Measurements from ENCODE around the gene APBA3.
"Not testable (repeated sequence)": the region's sequence is repeated elsewhere in the genome, so short reads cannot be mapped to it uniquely, and the experiment has no call there.

The APBA3 gene

DNA sequence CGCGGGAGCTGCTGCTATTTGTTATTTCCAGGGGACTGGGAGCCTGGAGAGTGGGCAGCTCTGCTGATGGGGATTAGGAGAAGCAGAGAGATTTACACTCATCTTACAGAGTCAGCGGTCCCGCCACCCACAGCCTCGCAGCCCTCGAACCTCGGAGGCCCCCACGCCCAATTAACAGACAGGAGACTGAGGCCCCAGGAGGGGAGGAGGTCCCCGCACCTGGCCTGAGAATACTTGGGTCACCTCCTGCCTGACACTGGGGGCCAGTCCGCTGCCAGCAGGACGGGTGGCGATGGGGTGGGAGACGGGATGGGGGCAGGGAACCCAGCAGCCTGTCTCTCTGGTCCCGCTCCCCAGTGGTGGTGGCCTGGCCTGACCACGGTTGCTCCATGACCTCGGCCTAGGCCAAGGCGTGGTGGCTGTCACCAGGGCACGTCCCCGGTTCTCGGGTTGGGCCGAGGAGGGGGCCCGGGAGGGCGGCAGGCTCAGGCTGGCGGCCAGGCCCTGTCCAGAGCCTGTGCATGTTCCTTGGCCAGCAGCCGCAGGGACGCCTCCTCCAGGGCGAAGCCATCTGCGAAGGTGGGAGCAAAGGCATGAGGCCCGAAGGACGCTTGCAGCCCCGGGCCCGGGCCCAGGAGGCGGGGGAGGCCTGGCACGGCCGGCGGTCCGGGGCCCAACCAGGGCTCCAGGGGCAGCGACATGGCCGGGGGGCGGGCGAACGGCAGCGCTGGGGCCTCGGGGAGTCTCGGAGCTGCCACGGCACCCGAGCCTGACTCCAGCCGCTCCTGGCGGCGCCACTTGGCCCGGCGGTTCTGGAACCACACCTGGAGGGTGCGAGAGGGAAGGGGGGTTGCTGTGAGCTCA lies 8.9 kb upstream of the APBA3 start:
- DNase-seq (ENCODE audit: low spot score) = no peak

DNA sequence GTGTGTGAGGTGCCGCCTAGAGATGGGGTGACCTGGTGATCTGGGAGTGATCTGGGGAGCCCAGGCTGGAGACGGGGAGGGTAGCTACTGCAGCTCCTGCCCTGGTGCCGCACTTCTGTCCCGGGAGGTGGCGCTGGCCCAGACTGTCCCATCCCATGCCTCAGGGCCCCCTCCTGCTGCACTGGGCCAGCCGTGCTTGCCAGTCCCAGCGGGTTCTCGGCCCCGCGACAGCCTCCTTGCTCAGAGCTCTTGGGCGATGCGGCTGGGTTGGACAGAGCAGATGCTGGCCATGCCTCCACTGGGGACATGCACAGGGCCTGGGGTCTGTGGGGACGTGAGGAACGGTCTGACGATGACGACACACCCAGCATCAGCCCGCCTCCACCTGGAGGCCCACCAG lies 8.0 kb upstream of the APBA3 start:
- no peak for DNase-seq (ENCODE audit: low spot score)

DNA sequence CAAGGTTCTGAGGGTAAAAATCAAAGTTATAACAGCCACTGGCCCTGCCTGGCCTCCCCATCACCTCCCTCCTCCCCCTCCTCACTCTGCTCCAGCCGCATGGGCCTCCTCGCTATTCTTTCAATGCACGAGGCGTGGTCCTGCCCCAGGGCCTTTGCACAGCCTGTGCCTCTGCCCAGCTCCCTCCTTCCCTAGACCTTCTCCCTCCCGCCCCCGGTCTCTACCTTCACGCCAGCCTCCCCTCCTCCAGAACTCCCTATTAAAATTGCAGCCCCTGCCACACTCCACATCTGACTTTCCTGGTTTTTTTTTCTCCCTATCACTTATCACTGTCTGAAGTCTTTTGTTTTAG lies 7.2 kb upstream of the APBA3 start:
- DNase-seq (ENCODE audit: low spot score) = no peak

DNA sequence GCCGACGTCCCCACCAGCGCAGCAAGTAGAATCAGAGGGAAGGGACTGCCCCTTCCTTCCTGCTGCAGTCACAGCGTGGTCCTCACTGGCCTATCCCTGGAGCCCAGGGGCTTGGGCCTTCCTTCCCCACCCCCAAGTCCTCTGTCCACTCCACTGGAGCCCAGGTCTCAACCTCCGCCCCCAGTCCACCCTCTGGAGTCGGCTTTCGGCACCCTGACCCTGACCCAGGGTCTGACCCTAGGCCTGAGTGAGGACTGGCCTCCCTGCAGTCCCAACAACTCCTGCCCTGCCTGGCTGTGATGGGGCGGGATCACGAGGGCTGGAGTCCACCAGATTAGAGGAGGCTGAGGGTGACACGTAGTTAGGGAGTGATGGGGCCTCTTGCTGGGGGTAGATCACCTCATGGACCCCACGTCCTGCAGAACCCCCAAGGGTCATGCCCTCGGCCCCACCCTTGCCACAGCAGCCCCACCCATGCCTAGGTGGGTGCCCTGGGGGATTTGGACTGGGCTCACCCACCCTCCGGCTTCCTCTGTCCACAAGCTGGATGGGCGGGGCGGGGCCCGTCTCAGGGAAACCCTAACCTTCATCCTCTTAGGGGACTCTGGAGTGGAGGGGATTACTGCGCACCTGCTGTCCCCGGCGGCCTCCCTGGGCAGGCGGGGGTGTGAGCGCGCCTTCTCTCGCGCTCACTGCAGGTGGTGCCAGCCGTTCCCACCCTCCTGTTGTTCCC lies 6.7 kb upstream of the APBA3 start:
- DNase-seq (ENCODE audit: low spot score) = no peak

DNA sequence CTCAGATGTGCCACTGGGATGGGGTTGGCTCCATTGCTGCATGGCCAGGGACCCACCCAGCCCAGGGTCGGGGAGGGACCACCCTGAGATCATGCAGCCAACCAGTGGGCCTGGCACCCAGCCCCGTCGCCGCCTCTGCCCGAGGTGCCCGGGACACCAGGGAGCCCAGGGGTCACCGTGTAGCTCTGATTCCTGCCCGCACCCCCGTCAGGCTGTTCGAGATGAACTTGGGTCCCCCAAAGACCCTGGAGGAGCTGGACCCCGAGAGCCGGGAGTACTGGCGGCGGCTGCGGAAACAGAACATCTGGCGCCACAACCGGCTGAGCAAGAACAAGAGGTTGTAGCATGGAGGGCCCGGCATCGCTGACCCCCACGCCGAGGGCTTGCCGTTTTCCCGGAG lies 5.6 kb upstream of the APBA3 start:
- no peak for DNase-seq (ENCODE audit: low spot score)

DNA sequence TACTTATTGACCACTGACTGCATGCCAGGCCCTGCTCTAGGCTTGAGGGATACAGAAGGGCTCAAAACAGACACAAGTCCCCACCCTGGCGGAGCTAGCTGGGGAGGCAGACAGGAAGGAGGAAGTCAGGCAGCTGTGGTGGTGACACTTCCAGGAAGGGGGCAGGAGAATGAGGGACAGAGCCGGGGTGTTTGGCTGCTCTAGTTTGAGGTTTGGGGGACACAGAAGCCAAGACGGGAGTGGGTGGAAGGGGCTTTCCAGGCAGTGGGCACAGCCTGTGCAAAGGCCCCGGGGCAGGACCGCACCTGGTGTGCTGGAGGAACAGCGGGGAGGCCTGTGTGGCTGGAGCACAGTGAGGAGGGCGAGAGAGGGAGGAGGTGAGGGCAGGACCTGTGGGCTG lies 5.0 kb upstream of the APBA3 start:
- DNase-seq (ENCODE audit: low spot score) = no peak

DNA sequence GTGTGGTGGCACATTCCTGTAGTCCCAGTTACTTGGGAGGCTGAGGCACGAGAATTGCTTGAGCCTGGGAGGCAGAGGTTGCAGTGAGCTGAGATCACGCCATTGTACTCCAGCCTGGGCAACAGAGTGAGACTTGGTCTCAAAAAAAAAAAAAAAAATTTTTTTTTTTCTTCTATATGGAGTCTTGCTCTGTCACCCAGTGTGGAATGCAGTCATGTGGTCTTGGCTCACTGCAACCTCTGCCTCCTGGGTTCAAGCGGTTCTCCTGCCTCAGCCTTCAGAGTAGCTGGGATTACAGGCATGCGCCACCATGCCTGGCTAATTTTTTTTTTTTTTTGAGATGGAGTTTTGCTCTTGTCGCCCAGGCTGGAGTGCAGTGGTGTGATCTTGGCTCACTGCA lies 4.3 kb upstream of the APBA3 start:
- not testable (repeated sequence) for DNase-seq (ENCODE audit: low spot score)

DNA sequence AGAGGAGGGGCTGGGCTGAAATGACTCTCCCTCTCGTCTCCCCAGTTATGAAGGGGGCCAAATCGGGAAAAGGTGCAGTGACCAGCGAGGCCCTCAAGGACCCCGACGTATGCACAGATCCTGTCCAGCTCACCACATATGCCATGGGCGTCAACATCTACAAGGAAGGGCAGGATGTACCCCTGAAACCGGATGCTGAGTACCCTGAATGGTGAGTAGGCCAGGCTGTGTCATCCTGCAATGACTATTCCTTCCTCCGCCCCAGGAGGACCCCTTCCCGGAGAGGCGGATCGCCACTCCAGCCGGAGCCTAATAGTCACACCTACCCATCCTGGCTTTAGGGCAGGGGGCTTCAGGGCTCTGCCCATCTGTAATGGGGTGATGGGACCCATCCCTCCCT lies 3.6 kb upstream of the APBA3 start:
- DNase-seq (ENCODE audit: low spot score) = no peak

DNA sequence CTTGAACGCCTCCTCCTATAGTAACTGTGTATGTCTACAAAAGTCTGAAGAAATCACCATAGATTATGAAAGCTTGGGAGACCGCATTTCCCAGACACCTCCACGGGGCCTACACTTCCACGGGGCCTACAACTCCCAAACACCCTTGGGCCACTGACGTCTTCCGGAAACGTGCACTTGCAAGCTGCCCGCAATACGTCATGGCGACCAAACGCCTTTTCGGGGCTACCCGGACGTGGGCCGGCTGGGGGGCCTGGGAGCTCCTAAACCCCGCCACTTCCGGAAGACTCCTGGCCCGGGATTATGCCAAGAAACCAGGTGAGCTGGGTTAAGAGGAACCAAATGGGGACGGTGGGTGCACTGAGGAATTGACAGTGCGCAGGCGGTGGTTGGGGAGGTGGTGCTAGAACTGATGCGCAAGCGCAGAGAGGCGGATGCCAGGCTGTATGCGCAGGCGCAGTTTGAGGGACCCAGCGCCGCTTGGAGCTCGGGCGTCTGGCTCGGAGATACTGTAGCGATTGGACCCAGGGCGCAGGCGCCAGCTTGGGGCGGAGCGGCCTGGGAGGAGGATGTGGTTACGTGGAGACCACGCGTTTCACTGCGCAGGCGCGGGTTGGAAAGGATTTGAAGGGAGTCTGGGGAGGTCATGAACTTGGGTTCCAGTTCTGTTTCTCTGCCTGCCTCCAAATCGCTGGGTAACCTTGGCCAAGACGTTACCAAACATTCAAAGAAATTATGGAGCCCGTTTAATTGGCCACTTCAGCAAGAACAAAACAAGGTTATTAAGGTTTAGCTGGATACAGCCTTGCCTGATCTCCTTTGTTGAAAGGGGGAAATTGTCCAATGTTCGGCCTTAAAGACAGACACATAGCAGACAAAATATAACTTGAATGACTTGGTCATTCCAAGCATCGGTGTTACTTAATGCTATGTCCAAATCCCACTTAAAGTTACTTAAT lies 1.3 kb upstream of the APBA3 start, which contains the start of gene MRPL54:
Gene MRPL54 (plus strand): TSS at position 182 of the 959 bp plus-strand sequence. CDS start 19 bp downstream, at position 201.
- DNase-seq (ENCODE audit: low spot score) = peak; percentile 100

DNA sequence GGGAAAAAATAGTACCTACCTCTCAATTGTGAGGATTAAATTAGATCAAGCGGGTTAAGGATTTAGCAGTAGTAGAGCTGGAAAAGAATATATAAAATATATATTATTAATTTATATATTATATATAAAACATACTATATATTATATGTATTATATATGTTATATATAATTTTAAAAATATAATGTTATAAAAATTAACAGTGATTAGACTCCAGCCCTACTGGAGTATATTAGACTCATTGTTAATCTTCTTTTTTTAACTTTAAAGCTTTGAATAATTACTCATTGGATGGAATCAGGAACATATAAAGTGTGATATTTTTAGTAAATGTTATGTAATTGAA lies 610 bp upstream of the APBA3 start:
- DNase-seq (ENCODE audit: low spot score) = no peak

DNA sequence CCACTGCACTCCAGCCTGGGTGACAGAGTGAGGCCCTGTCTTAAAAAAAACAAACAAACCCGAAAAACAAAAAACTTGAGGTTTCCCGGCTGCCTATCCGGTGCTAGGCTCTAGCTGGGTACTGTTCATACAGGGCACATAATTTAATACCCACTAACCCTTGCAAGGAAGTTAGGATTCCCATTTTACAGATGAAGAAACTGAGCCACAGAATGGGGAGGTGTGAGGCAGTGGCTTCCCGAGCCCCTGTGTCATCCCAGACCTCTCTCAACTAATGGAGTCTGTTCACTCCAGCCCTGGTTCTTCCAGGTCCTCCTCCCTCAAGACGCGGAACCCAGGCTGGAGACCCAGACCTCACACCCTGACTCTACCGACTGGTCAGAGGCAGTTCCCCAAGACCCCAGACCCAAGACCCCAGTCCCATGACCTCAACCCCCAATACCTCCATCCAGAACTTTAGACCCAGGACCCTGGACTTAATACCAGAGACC lies 576 bp downstream of the APBA3 start:
- no peak for DNase-seq (ENCODE audit: low spot score)

DNA sequence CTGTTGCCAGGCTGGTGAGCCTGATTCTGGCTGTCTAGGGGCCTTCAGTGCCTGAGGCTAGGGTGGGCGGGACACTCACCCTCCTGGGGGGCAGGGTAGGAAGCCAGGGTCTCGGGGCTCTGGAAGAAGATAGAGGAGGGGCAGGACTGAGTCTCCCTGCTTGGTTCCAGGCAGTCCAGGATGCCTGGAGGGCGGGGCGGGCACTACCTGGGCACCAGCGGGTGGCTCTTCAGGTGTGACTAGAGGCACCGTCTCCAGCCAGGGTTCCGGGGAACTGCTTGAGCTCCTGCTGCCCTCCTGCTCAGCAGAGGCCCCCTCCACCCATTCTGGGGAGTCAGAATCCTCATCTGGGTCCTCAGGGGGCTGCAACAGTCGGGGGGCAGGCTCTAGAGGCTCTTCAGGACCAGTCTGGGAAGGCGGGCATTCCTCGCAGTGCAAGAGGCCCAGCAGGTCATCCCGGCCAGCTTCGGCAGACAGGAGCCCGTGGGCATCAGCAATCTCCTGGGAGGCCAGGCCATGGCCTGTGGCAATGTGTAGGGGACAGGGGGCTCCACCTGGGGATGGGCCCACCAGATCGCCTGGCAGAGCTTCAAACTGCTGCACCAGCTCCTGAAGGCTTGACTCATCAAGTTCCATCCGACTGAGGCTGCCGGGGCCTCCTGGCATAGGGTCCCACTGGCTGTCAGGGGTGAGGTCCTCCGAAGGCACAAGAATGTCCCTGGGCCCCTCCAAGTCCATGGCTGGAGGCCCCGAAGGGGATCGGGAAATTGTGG lies 1.8 kb downstream of the APBA3 start:
- no peak for DNase-seq (ENCODE audit: low spot score)

DNA sequence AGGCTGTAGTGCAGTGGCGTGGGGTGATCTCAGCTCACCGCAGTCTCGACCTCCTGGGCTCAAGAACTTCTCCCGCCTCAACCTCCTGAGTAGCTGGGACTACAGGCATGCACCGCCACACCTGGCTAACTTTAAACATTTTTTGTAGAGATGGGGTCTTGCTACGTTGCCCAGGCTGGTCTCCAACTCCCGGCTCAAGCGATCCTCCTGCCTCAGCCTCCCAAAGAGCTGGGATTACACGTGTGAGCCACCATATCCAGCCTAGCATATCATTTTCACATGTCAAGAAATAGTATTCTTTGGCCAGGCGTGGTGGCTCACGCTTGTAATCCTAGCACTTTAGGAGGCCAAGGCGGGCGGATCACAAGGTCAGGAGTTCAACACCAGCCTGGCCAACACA lies 3.2 kb downstream of the APBA3 start:
- not testable (repeated sequence) for DNase-seq (ENCODE audit: low spot score)

DNA sequence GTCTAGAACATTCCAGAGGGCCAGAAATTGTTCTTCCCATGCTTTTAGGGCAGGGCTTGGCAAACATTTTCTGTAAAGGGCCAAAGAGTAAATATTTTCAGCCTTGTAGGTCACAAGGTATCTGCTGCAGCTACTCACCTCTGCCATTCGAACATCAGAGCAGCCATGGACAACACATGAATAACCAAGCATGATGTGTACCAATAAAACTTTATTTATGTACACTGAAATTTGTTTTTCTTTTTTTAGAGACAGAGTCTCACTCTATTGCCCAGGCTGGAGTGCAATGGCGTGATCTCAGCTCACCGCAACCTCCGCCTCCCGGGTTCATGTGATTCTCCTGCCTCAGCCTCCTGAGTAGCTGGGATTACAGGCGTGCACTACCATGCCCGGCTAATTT lies 3.8 kb downstream of the APBA3 start:
- not testable (repeated sequence) for DNase-seq (ENCODE audit: low spot score)

DNA sequence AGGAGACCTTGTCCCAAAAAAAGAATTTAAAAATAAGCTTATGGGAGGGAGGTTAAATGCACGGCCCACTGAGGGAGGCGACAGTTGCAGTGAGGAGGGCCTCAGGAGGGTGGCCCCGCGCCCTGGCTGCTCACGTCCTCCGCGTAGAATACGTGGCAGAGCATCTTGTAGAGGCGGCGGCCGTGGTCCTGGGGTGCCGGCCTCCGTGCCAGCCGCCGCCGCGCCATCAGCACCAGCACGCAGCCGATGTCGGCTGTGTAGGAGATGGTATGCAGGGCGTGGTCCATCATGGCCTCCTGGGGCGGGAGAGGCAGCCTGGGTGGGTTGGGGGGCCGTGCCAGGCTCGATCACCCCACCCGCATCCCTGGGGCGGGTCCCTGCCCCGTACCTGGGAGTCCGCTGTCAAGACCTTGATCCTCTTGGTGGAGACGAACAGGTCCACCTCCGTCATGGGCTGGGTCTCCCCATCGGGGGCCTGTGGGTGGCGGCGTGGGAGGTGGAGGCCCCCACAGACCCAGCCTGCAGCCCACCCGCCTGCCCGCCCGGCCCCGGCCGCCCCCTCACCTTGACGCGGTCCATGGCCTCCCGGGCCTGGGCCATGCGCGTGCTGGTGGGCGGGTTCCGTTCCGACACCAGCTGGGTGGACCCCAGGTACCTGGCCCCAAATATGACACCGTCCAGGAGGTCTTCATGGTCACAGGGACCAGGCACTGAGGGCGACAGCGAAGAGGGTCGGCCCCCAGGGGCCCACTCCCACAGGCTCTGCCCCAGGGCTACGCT lies 7.7 kb downstream of the APBA3 start:
- no peak for DNase-seq (ENCODE audit: low spot score)

DNA sequence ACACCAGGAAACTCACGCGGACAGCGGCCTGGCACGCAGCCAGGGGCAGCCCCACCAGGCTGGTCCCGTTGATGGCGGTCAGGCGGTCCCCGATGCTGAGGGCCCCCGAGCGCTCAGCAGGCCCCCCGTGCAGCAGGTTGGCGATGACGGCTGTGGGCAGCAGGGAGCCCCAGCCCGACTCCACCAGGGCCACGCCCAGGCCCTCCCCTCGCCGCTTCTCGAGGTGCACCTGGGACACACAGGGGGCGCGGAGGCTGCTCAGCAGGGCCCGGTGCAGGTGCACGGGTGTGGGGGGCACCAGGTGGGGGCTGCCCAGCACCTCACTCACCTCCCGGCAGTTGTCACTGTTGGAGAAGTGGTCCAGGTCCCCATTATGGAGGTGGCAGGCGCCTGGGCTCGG lies 9.0 kb downstream of the APBA3 start:
- DNase-seq (ENCODE audit: low spot score) = no peak

DNA sequence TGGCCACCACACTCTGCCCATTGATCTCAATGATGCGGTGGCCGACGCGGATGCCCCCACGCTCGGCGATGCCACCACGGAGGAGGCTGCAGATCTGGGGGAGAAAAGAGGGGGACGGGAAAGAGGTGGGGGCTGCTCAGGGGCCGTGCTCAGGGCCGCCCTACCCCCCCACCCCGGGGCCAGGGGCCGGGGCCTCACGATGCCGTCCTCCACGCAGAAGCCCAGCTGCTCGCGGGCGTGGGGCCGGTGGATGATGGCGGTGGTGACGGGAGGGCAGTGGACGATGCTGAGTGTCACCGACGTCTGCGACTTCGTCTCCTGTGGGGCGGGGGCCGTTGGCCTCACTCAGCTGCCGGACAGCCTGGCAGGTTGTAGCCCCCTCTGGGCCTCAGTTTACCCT lies 10.3 kb downstream of the APBA3 start:
- no peak for DNase-seq (ENCODE audit: low spot score)

DNA sequence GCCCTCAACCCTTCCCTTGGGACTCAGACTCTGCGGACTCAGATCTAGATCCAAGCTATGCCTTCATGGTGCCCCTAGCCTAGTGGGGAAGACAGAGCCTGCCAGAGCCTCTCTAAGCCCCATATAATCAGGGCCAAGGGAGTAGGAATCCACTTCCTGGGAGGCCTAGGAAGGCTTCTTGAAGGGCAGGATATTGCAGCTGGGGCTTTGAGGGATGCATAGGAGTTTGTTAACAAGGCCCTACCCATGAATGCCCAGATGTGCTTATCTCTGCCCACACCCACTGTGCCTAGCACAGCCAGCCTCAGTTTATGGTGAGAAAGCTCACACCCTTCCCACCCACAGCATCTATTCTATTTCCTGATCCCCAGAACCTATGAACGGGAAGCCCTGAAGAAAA lies 11.3 kb downstream of the APBA3 start:
- DNase-seq (ENCODE audit: low spot score) = no peak

DNA sequence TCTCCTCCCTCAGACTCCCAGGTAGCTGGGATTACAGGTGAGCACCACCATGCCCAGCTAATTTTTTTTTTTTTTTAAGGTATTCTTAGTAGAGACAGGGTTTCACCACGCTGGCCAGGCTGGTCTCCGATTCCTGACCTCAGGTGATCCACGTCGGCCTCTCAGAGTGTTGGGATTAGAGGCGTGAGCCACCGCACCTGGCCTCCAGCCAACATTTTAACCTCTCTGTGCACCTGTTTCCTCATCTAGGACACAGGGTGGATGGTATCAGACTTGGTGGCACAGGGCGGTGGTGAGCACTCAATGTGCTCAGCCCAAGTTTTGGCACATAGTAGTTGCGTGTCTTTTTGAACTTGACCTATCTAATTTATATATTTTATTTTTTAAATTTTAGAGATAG lies 12.5 kb downstream of the APBA3 start:
- DNase-seq (ENCODE audit: low spot score) = no peak

DNA sequence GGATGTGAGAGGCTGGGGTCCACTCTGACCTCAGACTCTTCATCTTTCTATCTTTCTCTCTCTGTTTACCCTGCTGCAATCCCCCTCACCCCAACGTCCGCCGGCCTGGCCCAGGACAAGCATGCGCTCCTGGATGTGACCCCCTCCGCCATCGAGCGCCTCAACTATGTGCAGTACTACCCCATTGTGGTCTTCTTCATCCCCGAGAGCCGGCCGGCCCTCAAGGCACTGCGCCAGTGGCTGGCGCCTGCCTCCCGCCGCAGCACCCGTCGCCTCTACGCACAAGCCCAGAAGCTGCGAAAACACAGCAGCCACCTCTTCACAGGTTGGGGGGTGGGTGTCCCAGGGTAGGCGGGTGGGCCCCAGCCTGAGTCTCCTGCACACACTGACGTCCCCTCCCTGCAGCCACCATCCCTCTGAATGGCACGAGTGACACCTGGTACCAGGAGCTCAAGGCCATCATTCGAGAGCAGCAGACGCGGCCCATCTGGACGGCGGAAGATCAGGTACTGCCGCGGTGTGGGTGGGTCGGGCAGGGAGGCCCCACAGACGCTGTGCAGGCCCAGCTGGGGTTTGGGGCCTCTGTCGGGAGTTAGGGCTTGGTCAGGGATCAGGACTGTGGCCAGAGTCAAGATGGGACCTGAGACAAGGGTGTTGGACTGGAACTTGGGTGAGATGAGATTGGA lies 15.0 kb downstream of the APBA3 start:
- no peak for DNase-seq (ENCODE audit: low spot score)
